IMR-90 (cell line): ENCODE results near the gene PLA2G4A. TPM values are rescaled to one million over a fixed set of nuclear protein-coding genes. Genes with fewer than 3 reads are reported as not detected.

ENCODE experiments used
- ATAC-seq: fragments of 200-7000 bp; cut with Tn5 transposase; 2 replicates; pipeline ENCODE4 v1.9.1; 2020; ENCODE audit warnings: low read depth, mild to moderate bottlenecking, moderate library complexity
- BruUV-seq: library from RNA; stranded (reverse); fragments of 400-500 nt; replicated peaks from 2 replicates; lab custom pipeline; 2021; lab: Mats Ljungman, UMichigan
- CTCF ChIA-PET: fragments of 300-600 bp; formaldehyde crosslinking; extraction: SDS; loops from one replicate; lab custom pipeline; 2021; ENCODE audit warnings: antibody characterized with exemption; lab: Yijun Ruan, JAX
- POLR2A ChIA-PET: fragments of 300-600 bp; sonication (Branson Sonifier 250); formaldehyde crosslinking; loops from one replicate; lab custom pipeline; 2022; ENCODE audit warnings: antibody characterized with exemption; ENCODE audit not compliant: unreplicated experiment; lab: Charles Lee
- DNase-seq: peaks from one replicate; pipeline ENCODE4 v3.0.0; 2013
- H2AFZ ChIP-seq: replicated peaks from 2 replicates; pipeline ENCODE3; 2013; ENCODE audit warnings: low read length, mild to moderate bottlenecking; ENCODE audit not compliant: poor library complexity
- H2AK5ac ChIP-seq: 2 replicates; pipeline ENCODE4 v1.6.1; 2013; ENCODE audit warnings: low read depth, low read length, inconsistent platforms
- H2AK9ac ChIP-seq: replicated peaks from 2 replicates; pipeline ENCODE3; 2013; ENCODE audit warnings: mild to moderate bottlenecking, low read depth, low read length, moderate library complexity; ENCODE audit not compliant: poor library complexity
- H2BK120ac ChIP-seq: 2 replicates; pipeline ENCODE4 v1.6.1; 2013; ENCODE audit warnings: low read depth, low read length, inconsistent platforms
- H2BK15ac ChIP-seq: 3 replicates; pipeline ENCODE4 v1.6.1; 2013; ENCODE audit warnings: low read depth, low read length, inconsistent platforms
- H2BK20ac ChIP-seq: 2 replicates; pipeline ENCODE4 v1.6.1; 2013; ENCODE audit warnings: low read depth, mild to moderate bottlenecking, inconsistent platforms, low read length, moderate library complexity
- H2BK5ac ChIP-seq: 2 replicates; pipeline ENCODE4 v1.6.1; 2013; ENCODE audit warnings: mild to moderate bottlenecking, low read depth, low read length, inconsistent platforms; ENCODE audit not compliant: poor library complexity, severe bottlenecking
- H3K14ac ChIP-seq: replicated peaks from 2 replicates; pipeline ENCODE4 v1.6.1; 2013; ENCODE audit warnings: low read depth, low read length, inconsistent platforms
- H3K18ac ChIP-seq: 2 replicates; pipeline ENCODE4 v1.6.1; 2013; ENCODE audit warnings: low read depth, low read length, control low read depth
- H3K23ac ChIP-seq: 2 replicates; pipeline ENCODE4 v1.6.1; 2013; ENCODE audit warnings: low read depth, low read length, inconsistent platforms
- H3K27ac ChIP-seq: 2 replicates; pipeline ENCODE4 v1.5.1; 2013; ENCODE audit warnings: mild to moderate bottlenecking, control low read depth, low read length; ENCODE audit not compliant: insufficient read depth
- H3K27me3 ChIP-seq: 2 replicates; pipeline ENCODE4 v1.6.1; 2013; ENCODE audit warnings: low read length; ENCODE audit not compliant: control insufficient read depth, insufficient read depth
- H3K36me3 ChIP-seq: 2 replicates; pipeline ENCODE4 v1.6.1; 2013; ENCODE audit warnings: low read length, mixed read lengths; ENCODE audit not compliant: control insufficient read depth, insufficient read depth
- H3K4ac ChIP-seq: 2 replicates; pipeline ENCODE4 v1.6.1; 2013; ENCODE audit warnings: low read depth, low read length, inconsistent platforms
- H3K4me1 ChIP-seq: 2 replicates; pipeline ENCODE4 v1.6.1; 2013; ENCODE audit warnings: low read length, mixed read lengths; ENCODE audit not compliant: control insufficient read depth, insufficient read depth
- H3K4me2 ChIP-seq: 2 replicates; pipeline ENCODE4 v1.6.1; 2013; ENCODE audit warnings: low read depth, mild to moderate bottlenecking, control low read depth, low read length, moderate library complexity
- H3K4me3 ChIP-seq: 2 replicates; pipeline ENCODE4 v1.5.1; 2013; ENCODE audit warnings: low read depth, mild to moderate bottlenecking, control low read depth, low read length, moderate library complexity; ENCODE audit not compliant: insufficient read depth
- H3K56ac ChIP-seq: 2 replicates; pipeline ENCODE4 v1.6.1; 2013; ENCODE audit warnings: low read length, inconsistent platforms; ENCODE audit not compliant: insufficient read depth; ENCODE audit errors: extremely low read depth
- H3K79me1 ChIP-seq, 2 experiments: 2 replicates each; pipeline ENCODE4 v1.6.1; 2013; ENCODE audit warnings: low read length in 2 of 2, inconsistent platforms in 1 of 2, low read depth in 1 of 2
- H3K9ac ChIP-seq: 2 replicates; pipeline ENCODE4 v1.6.1; 2013; ENCODE audit warnings: low read depth, low read length, control low read depth
- H3K9me1 ChIP-seq: 2 replicates; pipeline ENCODE4 v1.6.1; 2013; ENCODE audit warnings: low read length, inconsistent platforms; ENCODE audit not compliant: insufficient read depth
- H3K9me3 ChIP-seq: 2 replicates; pipeline ENCODE4 v1.6.1; 2013; ENCODE audit warnings: low read length; ENCODE audit not compliant: control insufficient read depth, insufficient read depth
- H4K20me1 ChIP-seq: 2 replicates; pipeline ENCODE4 v1.6.1; 2013; ENCODE audit warnings: low read length, inconsistent platforms; ENCODE audit not compliant: insufficient read depth
- H4K5ac ChIP-seq: 2 replicates; pipeline ENCODE4 v1.6.1; 2013; ENCODE audit warnings: mild to moderate bottlenecking, low read depth, low read length, control low read depth
- H4K8ac ChIP-seq, 2 experiments: 2 replicates each; pipeline ENCODE4 v1.6.1; 2013; ENCODE audit warnings: low read depth in 2 of 2, low read length in 2 of 2, control low read depth in 1 of 2, inconsistent platforms in 1 of 2
- H4K91ac ChIP-seq: 2 replicates; pipeline ENCODE4 v1.6.1; 2013; ENCODE audit warnings: low read depth, low read length, inconsistent platforms; ENCODE audit not compliant: insufficient read depth
- BHLHE40 ChIP-seq: fragments of 150-350 bp; IDR thresholded peaks from 2 replicates; pipeline ENCODE4 v1.6.1; 2016; ENCODE audit warnings: mild to moderate bottlenecking, low read depth, low read length
- CHD1 ChIP-seq: IDR thresholded peaks from 2 replicates; pipeline ENCODE4 v1.6.1; 2012; ENCODE audit warnings: low read depth, low read length, improper control_type of control experiment
- FOS ChIP-seq: fragments of 150-350 bp; IDR thresholded peaks from 2 replicates; pipeline ENCODE4 v1.6.1; 2016; ENCODE audit warnings: low read depth, low read length
- MAFK ChIP-seq: IDR thresholded peaks from 2 replicates; pipeline ENCODE4 v1.6.1; 2012; ENCODE audit warnings: low read depth, low read length, improper control_type of control experiment
- MXI1 ChIP-seq: IDR thresholded peaks from 2 replicates; pipeline ENCODE4 v1.6.1; 2012; ENCODE audit warnings: low read depth, mild to moderate bottlenecking, low read length, moderate library complexity, borderline replicate concordance
- NFE2L2 ChIP-seq: fragments of 150-350 bp; IDR thresholded peaks from 2 replicates; pipeline ENCODE4 v1.6.1; 2016; ENCODE audit warnings: low read depth, mild to moderate bottlenecking, low read length
- POLR2A ChIP-seq: IDR thresholded peaks from 2 replicates; pipeline ENCODE4 v1.6.1; 2012; ENCODE audit warnings: mild to moderate bottlenecking, low read depth, low read length
- RAD21 ChIP-seq: IDR thresholded peaks from 2 replicates; pipeline ENCODE4 v1.6.1; 2012; ENCODE audit warnings: low read length, improper control_type of control experiment
- RCOR1 ChIP-seq: IDR thresholded peaks from 2 replicates; pipeline ENCODE4 v1.6.1; 2012; ENCODE audit warnings: mild to moderate bottlenecking, low read length, improper control_type of control experiment; ENCODE audit not compliant: insufficient replicate concordance
- dilution Hi-C: fragments of 300-500 bp; cut with HindIII; formaldehyde crosslinking; loops from one replicate; pipeline ENCODE4 v1.14.3; 2018; ENCODE audit warnings: low sequenced_read_pairs; ENCODE audit not compliant: unreplicated experiment
- in situ Hi-C: fragments of 300-500 bp; cut with MboI; formaldehyde crosslinking; loops from 3 replicates; pipeline ENCODE4 v1.14.3; 2019; ENCODE audit warnings: low sequenced_read_pairs, inconsistent platforms, mixed read lengths
- intact Hi-C: fragments of 100-400 bp; cut with micrococcal nuclease; formaldehyde crosslinking; loops from 2 replicates; pipeline ENCODE4 v1.10.0; 2022
- polyA plus RNA-seq, 3 experiments: library from polyadenylated mRNA; depleted of rRNA; stranded (reverse); fragments of >200 nt; gene quantifications; 2 replicates each; pipeline ENCODE4 v1.2.3, GENCODE V29; 2012; ENCODE audit warnings: low replicate concordance in 1 of 3
- total RNA-seq: library from RNA; depleted of rRNA; stranded (reverse); fragments of >200 nt; gene quantifications from 2 replicates; pipeline ENCODE4 v1.2.3, GENCODE V29; 2012
- TF ChIP-seq, protein P1 (sequence below): conservative IDR thresholded peaks from 2 replicates; pipeline ENCODE4 v1.5.1; 2012; ENCODE audit warnings: mild to moderate bottlenecking, low read depth, low read length, improper control_type of control experiment
- TF ChIP-seq, protein P2 (sequence below): fragments of 150-350 bp; IDR thresholded peaks from 2 replicates; pipeline ENCODE4 v1.6.1; 2017; ENCODE audit warnings: mild to moderate bottlenecking, antibody characterized with exemption, low read length, low read depth

The PLA2G4A gene
- total and polyA plus RNA-seq, 2 of the 4 experiments (the other 2 are of a cell fraction): 1.6 to 3.8 TPM

DNA sequence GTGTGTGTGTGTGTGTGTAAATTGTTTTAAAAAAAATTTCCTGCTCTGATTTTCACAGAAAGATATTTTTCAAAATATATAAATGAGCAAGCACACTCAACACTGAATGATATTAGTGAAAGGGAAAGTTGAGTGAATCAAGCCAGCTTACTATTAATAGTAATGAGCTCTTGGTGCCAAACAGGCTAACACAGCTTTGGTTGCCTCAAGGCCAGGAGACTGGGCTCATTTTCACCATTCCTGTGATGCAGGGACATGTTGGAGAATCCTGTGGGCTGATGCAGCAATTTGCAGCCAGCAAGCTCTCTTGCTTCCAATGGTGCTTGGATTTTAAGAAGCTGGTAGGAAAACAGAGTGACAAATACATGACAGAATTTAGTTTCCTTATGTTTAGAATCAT lies 30.2 kb downstream of the PLA2G4A start:
- Histone ChIP-seq H2BK120ac (no peak overlapping the region), H3K4ac (no peak overlapping the region), H2AFZ (no peak overlapping the region), H2BK5ac (no peak overlapping the region), H2BK20ac (no peak overlapping the region), H3K56ac (no peak overlapping the region), H3K18ac (no peak overlapping the region), H3K79me1 (no peaks in the 10 kb centered on the region), H3K4me3 (no peak overlapping the region), H3K9me3 (no peaks in the 10 kb centered on the region), H3K27ac (no peak overlapping the region), H2AK9ac (no peak overlapping the region), H4K20me1 (no peaks in the 10 kb centered on the region), H3K36me3 (no peaks in the 10 kb centered on the region), H3K4me2 (no peak overlapping the region), H3K9ac (no peak overlapping the region), H3K9me1 (no peaks in the 10 kb centered on the region), H2AK5ac (no peak overlapping the region), H3K14ac (no peak overlapping the region), H2BK15ac (no peak overlapping the region), H4K8ac (no peak overlapping the region), H4K5ac (no peak overlapping the region), H3K23ac (no peak overlapping the region), H3K27me3 (no peaks in the 10 kb centered on the region), H4K91ac (no peak overlapping the region), H3K4me1 (no peaks in the 10 kb centered on the region)
- BruUV-seq: no TSS peak
- in situ Hi-C loops: no loop called here
- intact Hi-C loops: no loop called here
- dilution Hi-C loops: no loop called here
- no peak for ATAC-seq
- TF ChIP-seq FOS (no peak), MXI1 (no peak), CHD1 (no peak), RCOR1 (no peak), NFE2L2 (no peak), BHLHE40 (no peak), RAD21 (no peak), POLR2A (no peak), MAFK (no peak)
- TF ChIP-seq, protein P1, sequence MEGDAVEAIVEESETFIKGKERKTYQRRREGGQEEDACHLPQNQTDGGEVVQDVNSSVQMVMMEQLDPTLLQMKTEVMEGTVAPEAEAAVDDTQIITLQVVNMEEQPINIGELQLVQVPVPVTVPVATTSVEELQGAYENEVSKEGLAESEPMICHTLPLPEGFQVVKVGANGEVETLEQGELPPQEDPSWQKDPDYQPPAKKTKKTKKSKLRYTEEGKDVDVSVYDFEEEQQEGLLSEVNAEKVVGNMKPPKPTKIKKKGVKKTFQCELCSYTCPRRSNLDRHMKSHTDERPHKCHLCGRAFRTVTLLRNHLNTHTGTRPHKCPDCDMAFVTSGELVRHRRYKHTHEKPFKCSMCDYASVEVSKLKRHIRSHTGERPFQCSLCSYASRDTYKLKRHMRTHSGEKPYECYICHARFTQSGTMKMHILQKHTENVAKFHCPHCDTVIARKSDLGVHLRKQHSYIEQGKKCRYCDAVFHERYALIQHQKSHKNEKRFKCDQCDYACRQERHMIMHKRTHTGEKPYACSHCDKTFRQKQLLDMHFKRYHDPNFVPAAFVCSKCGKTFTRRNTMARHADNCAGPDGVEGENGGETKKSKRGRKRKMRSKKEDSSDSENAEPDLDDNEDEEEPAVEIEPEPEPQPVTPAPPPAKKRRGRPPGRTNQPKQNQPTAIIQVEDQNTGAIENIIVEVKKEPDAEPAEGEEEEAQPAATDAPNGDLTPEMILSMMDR: no peak
- TF ChIP-seq, protein P2, sequence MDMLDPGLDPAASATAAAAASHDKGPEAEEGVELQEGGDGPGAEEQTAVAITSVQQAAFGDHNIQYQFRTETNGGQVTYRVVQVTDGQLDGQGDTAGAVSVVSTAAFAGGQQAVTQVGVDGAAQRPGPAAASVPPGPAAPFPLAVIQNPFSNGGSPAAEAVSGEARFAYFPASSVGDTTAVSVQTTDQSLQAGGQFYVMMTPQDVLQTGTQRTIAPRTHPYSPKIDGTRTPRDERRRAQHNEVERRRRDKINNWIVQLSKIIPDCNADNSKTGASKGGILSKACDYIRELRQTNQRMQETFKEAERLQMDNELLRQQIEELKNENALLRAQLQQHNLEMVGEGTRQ: no peak
- CTCF ChIA-PET: no interaction called here
- DNase-seq: no peak
- POLR2A ChIA-PET: no interaction called here
